Left lung (tissue), 10 donors: ENCODE data around the gene NRL. TPM values are rescaled to one million over a fixed set of nuclear protein-coding genes. Genes with fewer than 3 reads are reported as not detected.
A peak's percentile ranks its signal among the peaks of the same experiment; 100 is the strongest.

Source experiments
- ATAC-seq: fragments of 200-7000 bp; cut with Tn5 transposase; one replicate; pipeline ENCODE4 v1.9.1; 2020; ENCODE audit warnings: moderate library complexity
- DNase-seq, 4 donors: peaks; one replicate each; pipeline ENCODE4 v3.0.0-alpha.2; 2013 to 2020
- H3K27ac ChIP-seq, 2 donors: fragments of 200-600 bp; sonication (generic) in 1 of 2; one replicate each; pipeline versions ENCODE4 v1.5.0 to v1.8.0; 2020 to 2021
- H3K27me3 ChIP-seq, 2 donors: fragments of 200-600 bp; sonication (generic) in 1 of 2; one replicate each; pipeline versions ENCODE4 v1.5.0 to v1.8.0; 2020 to 2021
- H3K36me3 ChIP-seq, 2 donors: fragments of 200-600 bp; sonication (generic) in 1 of 2; one replicate each; pipeline versions ENCODE4 v1.5.0 to v1.8.0; 2020 to 2021
- H3K4me1 ChIP-seq, 2 donors: fragments of 200-600 bp; one replicate each; pipeline ENCODE4 v1.8.0; 2021
- H3K4me3 ChIP-seq, 2 donors: fragments of 200-600 bp; sonication (generic) in 1 of 2; one replicate each; pipeline versions ENCODE4 v1.5.0 to v1.8.0; 2020 to 2021; ENCODE audit warnings: mild to moderate bottlenecking in 1 of 2
- H3K9me3 ChIP-seq, 2 donors: fragments of 200-600 bp; sonication (generic) in 1 of 2; one replicate each; pipeline versions ENCODE4 v1.5.0 to v1.8.0; 2020 to 2021
- CTCF ChIP-seq, 2 donors: fragments of 200-600 bp; sonication (generic) in 1 of 2; IDR thresholded peaks; one replicate each; pipeline versions ENCODE4 v1.5.0 to v1.8.0; 2021; ENCODE audit warnings: antibody characterized with exemption in 2 of 2
- intact Hi-C, 2 donors: fragments of 100-400 bp; cut with DNase I; formaldehyde crosslinking; loops; one replicate each; pipeline versions ENCODE4 v1.11.2 to v1.14.2; 2022
- polyA plus RNA-seq, 6 donors: library from polyadenylated mRNA; unstranded; fragments of 120-200 nt; gene quantifications; one replicate each; pipeline ENCODE4 v1.2.1, GENCODE V29; 2013; ENCODE audit not compliant: insufficient read length in 6 of 6
- total RNA-seq, 2 donors: library from RNA; stranded (reverse); fragmentation: NEBNext Ultra II Directional; extraction: Animal tissue kit (Norgen Biotek cat#: 25700); gene quantifications; one replicate each; pipeline ENCODE4 v1.2.1, GENCODE V29; 2021
- donor health status: DM: no; HTN: yes; CAD: no.
- donor health status: DM: no; HTN: no; CAD: no.

Gene NRL
- total and polyA plus RNA-seq, 8 donors = 0.97 to 2.7 (median 1.6) TPM

GRCh38 chr14:24135584-24135833 lies 20.8 kb upstream of the NRL start:
- intact Hi-C loops = no loop called here
- Histone ChIP-seq H3K4me3 (peak overlapping the region; percentile 90 to 99), H3K4me1 (peaks cover 15 to 48% of the 10 kb centered on the region in 2 donors), H3K36me3 (peaks cover 0 to 29% of the 10 kb centered on the region in 2 donors), H3K27me3 (no peaks in the 10 kb centered on the region), H3K9me3 (no peaks in the 10 kb centered on the region), H3K27ac (peak overlapping the region; percentile 27 to 92)
- no peak for TF ChIP-seq CTCF (IDR thresholded peaks at IDR 0.05)
- ATAC-seq (no peak), DNase-seq (no peak)

- H3K27ac ChIP-seq = no peak overlapping the region
- H3K36me3 ChIP-seq = peaks cover 0 to 15% of the 10 kb centered on the region in 2 donors
- H3K4me1 ChIP-seq = peaks cover 7 to 30% of the 10 kb centered on the region in 2 donors
- intact Hi-C loops = no loop called here
- no peak for DNase-seq
- no peaks in the 10 kb centered on the region for H3K9me3 ChIP-seq
- no peak for TF ChIP-seq CTCF (IDR thresholded peaks at IDR 0.05)
- ATAC-seq = no peak
- H3K4me3 ChIP-seq = no peak overlapping the region
- H3K27me3 ChIP-seq = no peaks in the 10 kb centered on the region
Measured at GRCh38 chr14:24133735-24134134, 19.0 kb upstream of the NRL start.

GRCh38 chr14:24132976-24133375 lies 18.2 kb upstream of the NRL start:
- Histone ChIP-seq H3K4me1 (peaks cover 7 to 22% of the 10 kb centered on the region in 2 donors), H3K9me3 (no peaks in the 10 kb centered on the region), H3K36me3 (peaks cover 0 to 8% of the 10 kb centered on the region in 2 donors), H3K4me3 (no peak overlapping the region), H3K27ac (no peak overlapping the region), H3K27me3 (no peaks in the 10 kb centered on the region)
- DNase-seq (no peak), ATAC-seq (no peak)
- intact Hi-C loops = no loop called here
- no peak for TF ChIP-seq CTCF (IDR thresholded peaks at IDR 0.05)

GRCh38 chr14:24132061-24132685 lies 17.4 kb upstream of the NRL start:
- Histone ChIP-seq H3K9me3 (no peaks in the 10 kb centered on the region), H3K27me3 (no peaks in the 10 kb centered on the region), H3K27ac (peak overlapping the region in 1 of 2 donors; percentile 13), H3K36me3 (no peaks in the 10 kb centered on the region), H3K4me3 (no peak overlapping the region), H3K4me1 (peaks cover 5 to 14% of the 10 kb centered on the region in 2 donors)
- ATAC-seq (no peak), DNase-seq (no peak)
- intact Hi-C loops = no loop called here
- no peak for TF ChIP-seq CTCF (IDR thresholded peaks at IDR 0.05)

- Histone ChIP-seq H3K27ac (no peak overlapping the region), H3K4me3 (no peak overlapping the region)
Measured at GRCh38 chr14:24131549-24131966, 16.8 kb upstream of the NRL start.

More at GRCh38 chr14:24131549-24131966, 16.8 kb upstream of the NRL start:
- intact Hi-C loops = no loop called here
- Histone ChIP-seq H3K36me3 (no peaks in the 10 kb centered on the region), H3K27me3 (no peaks in the 10 kb centered on the region), H3K9me3 (no peaks in the 10 kb centered on the region), H3K4me1 (peaks cover 0 to 8% of the 10 kb centered on the region in 2 donors)
- ATAC-seq = no peak
- no peak for TF ChIP-seq CTCF (IDR thresholded peaks at IDR 0.05)
- DNase-seq = no peak
